Body of pancreas (tissue), 4 donors: ENCODE data around the gene CAMK2A. TPM values are rescaled to one million over a fixed set of nuclear protein-coding genes. Genes with fewer than 3 reads are reported as not detected.

Source experiments
- ATAC-seq: fragments of 150-250 bp; one replicate; pipeline ENCODE4 v1.9.1; 2016
- DNase-seq, 4 donors: peaks; one replicate each; pipeline ENCODE4 v3.0.0-alpha.2; 2019
- H3K27ac ChIP-seq, 4 donors: fragments of 200-600 bp; sonication (generic); 1 replicate in 3 of 4; 2 replicates in 1 of 4; pipeline versions ENCODE4 v1.5.1 to v1.6.1; 2016 to 2019; ENCODE audit warnings: mild to moderate bottlenecking in 1 of 4, mixed read lengths in 1 of 4, moderate library complexity in 1 of 4
- H3K27me3 ChIP-seq, 2 donors: fragments of 200-600 bp; sonication (generic); one replicate each; pipeline ENCODE4 v1.6.0; 2016; ENCODE audit warnings: mild to moderate bottlenecking in 1 of 2
- H3K36me3 ChIP-seq, 2 donors: fragments of 200-600 bp; sonication (generic); replicated peaks in 1 of 2; 2 replicates each; pipeline ENCODE4 v1.5.1; 2016; ENCODE audit warnings: low read depth in 2 of 2; ENCODE audit not compliant: insufficient read depth in 1 of 2
- H3K4me1 ChIP-seq: fragments of 200-600 bp; sonication (generic); one replicate; pipeline ENCODE4 v1.6.0; 2016
- H3K4me3 ChIP-seq, 2 donors: fragments of 200-600 bp; sonication (generic); 1 replicate in 1 of 2; 2 replicates in 1 of 2; pipeline ENCODE4 v1.5.1; 2016 to 2019
- H3K9me3 ChIP-seq, 3 donors: fragments of 200-600 bp; sonication (generic); 1 replicate in 2 of 3; 2 replicates in 1 of 3; pipeline ENCODE4 v1.5.1; 2016
- CTCF ChIP-seq, 7 experiments: fragments of 450-650 bp in 4 of 7; fragments of 200-600 bp in 3 of 7; sonication (generic) in 3 of 7; IDR thresholded peaks; one replicate each; pipeline ENCODE4 v1.5.1; 2016 to 2019; ENCODE audit warnings: antibody characterized with exemption in 7 of 7
- POLR2A ChIP-seq, 3 donors: fragments of 450-650 bp; IDR thresholded peaks; one replicate each; pipeline ENCODE4 v1.6.1; 2016; ENCODE audit warnings: antibody characterized with exemption in 3 of 3, mild to moderate bottlenecking in 2 of 3
- WGBS, 2 donors: methylation state at CpG; one replicate each; pipeline ENCODE4 v1.1.5; 2017; 5-methylcytosine and 5-hydroxymethylcytosine counted together
- intact Hi-C: fragments of 100-400 bp; cut with DNase I; formaldehyde crosslinking; loops from one replicate; pipeline ENCODE4 v1.15.1; 2023
- total RNA-seq, 2 donors: library from RNA; depleted of rRNA; stranded (reverse); fragments of >200 nt; gene quantifications; one replicate each; pipeline ENCODE4 v1.1.0, GENCODE V29; 2016

CAMK2A gene
- total RNA-seq, 2 donors from 2014 or later = 0.26 TPM; not detected in 1

DNA sequence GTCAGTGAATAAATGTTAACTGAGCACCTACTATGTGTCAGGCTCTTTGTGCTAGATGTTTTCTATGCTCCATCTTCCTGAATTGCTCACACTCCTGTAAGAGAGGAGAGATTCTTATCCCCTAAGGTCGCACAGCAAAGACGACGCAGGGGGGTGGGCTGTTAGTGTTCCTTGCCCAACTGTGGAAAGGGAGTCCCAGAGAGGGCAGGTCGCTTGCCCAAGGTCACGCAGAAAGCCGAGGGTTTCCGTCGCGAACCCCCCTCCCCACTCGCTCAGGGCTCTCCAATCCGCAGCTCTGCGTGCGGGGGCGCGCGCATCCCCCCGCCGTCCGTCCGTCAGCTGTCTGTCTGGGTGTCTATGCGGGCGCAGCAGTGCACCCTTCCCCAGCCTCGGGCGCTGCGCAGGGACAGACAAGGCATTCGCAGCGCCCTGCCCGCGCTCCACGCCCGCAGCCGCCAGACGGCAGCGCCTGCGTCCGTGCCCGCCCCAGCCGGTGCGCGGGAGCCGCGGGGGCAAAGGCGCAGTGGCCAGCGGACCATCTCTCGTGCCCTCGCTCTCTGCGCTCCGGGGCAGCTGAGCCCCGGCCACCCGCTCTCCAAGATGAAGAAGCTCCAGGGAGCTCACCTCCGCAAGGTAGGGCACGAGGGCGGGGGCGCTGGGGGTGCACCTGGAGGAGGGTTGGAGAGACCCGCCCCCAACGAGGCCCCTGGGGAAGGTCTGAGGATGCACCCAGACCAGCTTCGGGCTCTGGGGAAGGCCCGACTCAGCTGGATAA, 99.7 kb downstream of the CAMK2A start, which contains the start of gene SLC6A7:
TSS of gene SLC6A7 (plus strand) at position 335 of the 775 bp plus-strand sequence. CDS start at position 601, 266 bp downstream.
- Histone ChIP-seq H3K9me3 (no peaks in the 10 kb centered on the region), H3K4me1 (peaks cover 13% of the 10 kb centered on the region), H3K27me3 (peaks cover 0 to 13% of the 10 kb centered on the region in 2 donors), H3K4me3 (no peak within 1 kb of the TSS), H3K27ac (no peak within 1 kb of the TSS), H3K36me3 (no peaks in the 10 kb centered on the region)
- ATAC-seq (no peak), DNase-seq (no peak)
- WGBS, 2 donors = 9 to 24% methylated on average over 6 to 58 of the region's 58 CpGs
- TF ChIP-seq CTCF (IDR thresholded peaks at IDR 0.05) = no peak
- no peak for TF ChIP-seq POLR2A (IDR thresholded peaks at IDR 0.05)
- intact Hi-C loops = no loop called here

DNA sequence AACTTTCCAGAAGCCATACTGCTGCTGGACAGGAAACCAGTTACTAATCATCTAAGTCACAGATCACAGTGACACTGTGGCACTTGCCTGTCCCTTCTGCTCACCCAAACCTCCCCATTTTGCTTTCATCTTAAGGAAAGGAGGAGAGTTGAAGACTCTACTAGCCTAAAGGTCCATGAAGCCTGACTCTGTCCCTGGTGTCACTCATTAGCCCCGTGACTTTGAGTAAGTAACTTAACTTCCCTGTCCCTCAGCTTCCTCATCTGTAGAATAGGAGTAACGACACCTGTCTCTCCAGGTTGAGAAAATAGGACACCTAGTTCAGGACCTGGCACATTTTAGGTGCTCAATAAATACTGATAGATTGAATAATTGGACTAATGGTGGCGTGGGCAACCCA, 100.2 kb downstream of the CAMK2A start:
- ATAC-seq = no peak
- no peak for TF ChIP-seq POLR2A (IDR thresholded peaks at IDR 0.05)
- no peak for TF ChIP-seq CTCF (IDR thresholded peaks at IDR 0.05)
- 65 to 73% methylated on average over 3 of the region's 3 CpGs for WGBS, 2 donors

GRCh38 chr5:150188146-150188842, 101.3 kb downstream of the CAMK2A start:
- Histone ChIP-seq H3K4me1 (peaks cover 13% of the 10 kb centered on the region), H3K9me3 (no peaks in the 10 kb centered on the region), H3K4me3 (no peak overlapping the region), H3K27ac (no peak overlapping the region), H3K27me3 (peaks cover 0 to 13% of the 10 kb centered on the region in 2 donors), H3K36me3 (no peaks in the 10 kb centered on the region)
- no peak for DNase-seq
- no peak for TF ChIP-seq CTCF (IDR thresholded peaks at IDR 0.05)
- no peak for TF ChIP-seq POLR2A (IDR thresholded peaks at IDR 0.05)
- no peak for ATAC-seq
- WGBS, 2 donors = 62 to 85% methylated on average over 2 to 3 of the region's 3 CpGs
- intact Hi-C loops = no loop called here

More for the DNA sequence above, 100.2 kb downstream of the CAMK2A start:
- intact Hi-C loops = no loop called here
- H3K4me1 ChIP-seq = peaks cover 13% of the 10 kb centered on the region
- no peaks in the 10 kb centered on the region for H3K9me3 ChIP-seq
- no peak overlapping the region for H3K27ac ChIP-seq
- H3K27me3 ChIP-seq = peaks cover 0 to 13% of the 10 kb centered on the region in 2 donors
- H3K36me3 ChIP-seq = no peaks in the 10 kb centered on the region
- no peak overlapping the region for H3K4me3 ChIP-seq
- DNase-seq = no peak

- Histone ChIP-seq H3K27me3 (peaks cover 0 to 13% of the 10 kb centered on the region in 2 donors), H3K4me1 (peaks cover 13% of the 10 kb centered on the region), H3K4me3 (no peak overlapping the region), H3K36me3 (no peaks in the 10 kb centered on the region), H3K27ac (no peak overlapping the region), H3K9me3 (no peaks in the 10 kb centered on the region)
- no peak for ATAC-seq
- intact Hi-C loops = no loop called here
- TF ChIP-seq CTCF (IDR thresholded peaks at IDR 0.05) (no peak), POLR2A (IDR thresholded peaks at IDR 0.05) (no peak)
- WGBS, 2 donors = 72 to 81% methylated on average over 4 of the region's 4 CpGs
- no peak for DNase-seq
Observed at GRCh38 chr5:150186897-150187296, 102.7 kb downstream of the CAMK2A start.
